K562 (cell line): Measurements from ENCODE around the gene CNGA1. TPM values are rescaled to one million over a fixed set of nuclear protein-coding genes. Genes with fewer than 3 reads are reported as not detected.

Source experiments
- ATAC-seq: fragments of 200-7000 bp; cut with Tn5 transposase; 3 replicates; pipeline ENCODE4 v1.9.1; 2020; ENCODE audit warnings: moderate library complexity
- BruUV-seq: library from RNA; stranded (reverse); fragments of 400-500 nt; replicated peaks from 2 replicates; lab custom pipeline; 2021; lab: Mats Ljungman, UMichigan
- CTCF ChIA-PET: fragments of 300-600 bp; formaldehyde crosslinking; extraction: SDS; loops from one replicate; lab custom pipeline; 2021; ENCODE audit warnings: low intra/inter-chr PET ratio; lab: Yijun Ruan, JAX
- POLR2A ChIA-PET: fragments of 300-600, 350-650 bp; sonication (Branson Sonifier 250); formaldehyde crosslinking; extraction: SDS; loops from one replicate; lab custom pipeline; 2021; ENCODE audit warnings: antibody characterized with exemption, inconsistent platforms; lab: Yijun Ruan, JAX
- DNase-seq, 4 experiments: peaks; one replicate each; pipeline versions ENCODE4 v3.0.0 to v3.0.0-alpha.2; 2011 to 2018; ENCODE audit warnings: low spot score in 3 of 4, mixed read lengths in 3 of 4; ENCODE audit errors: extremely low read depth in 1 of 4
- FAIRE-seq: peaks from 2 replicates; lab custom pipeline; 2011; peaks lifted over from hg19 to GRCh38; lab: Jason Lieb, UNC
- H2AFZ ChIP-seq: 2 replicates; pipeline ENCODE4 v1.6.0; 2011; ENCODE audit warnings: low read depth, low read length, control low read depth, inconsistent platforms
- H3K27ac ChIP-seq: fragments of 200-600 bp; 3 replicates; pipeline ENCODE4 v1.8.0; 2011; ENCODE audit warnings: low read depth, mild to moderate bottlenecking, control low read depth, inconsistent platforms, low read length, moderate library complexity, mixed read lengths; ENCODE audit errors: extremely low read depth
- H3K27me3 ChIP-seq, 2 experiments: fragments of 300-600 bp in 1 of 2; 2 replicates in 1 of 2; 3 replicates in 1 of 2; pipeline versions ENCODE4 v1.6.0 to v1.8.0; 2011; ENCODE audit warnings: inconsistent platforms in 2 of 2, low read length in 2 of 2, mild to moderate bottlenecking in 1 of 2, mixed read lengths in 1 of 2, moderate library complexity in 1 of 2; ENCODE audit not compliant: control insufficient read depth in 2 of 2, insufficient read depth in 2 of 2
- H3K36me3 ChIP-seq: fragments of 300-600 bp; 3 replicates; pipeline ENCODE4 v1.8.0; 2011; ENCODE audit warnings: mild to moderate bottlenecking, low read length, inconsistent platforms; ENCODE audit not compliant: control insufficient read depth, insufficient read depth
- H3K4me1 ChIP-seq, 2 experiments: fragments of 200-600 bp in 1 of 2; replicated peaks in 1 of 2; 2 replicates in 1 of 2; 3 replicates in 1 of 2; pipeline versions ENCODE4 v1.5.1 to v1.8.0; 2011; ENCODE audit warnings: inconsistent platforms in 2 of 2, low read length in 2 of 2, mild to moderate bottlenecking in 1 of 2, mixed read lengths in 1 of 2, moderate library complexity in 1 of 2; ENCODE audit not compliant: control insufficient read depth in 2 of 2, insufficient read depth in 2 of 2
- H3K4me2 ChIP-seq: 2 replicates; pipeline ENCODE4 v1.6.1; 2011; ENCODE audit warnings: low read length, control low read depth, inconsistent platforms, mixed read lengths; ENCODE audit not compliant: insufficient read depth
- H3K4me3 ChIP-seq: fragments of 200-600 bp; sonication (generic), shearing (Covaris generic); 2 replicates; pipeline ENCODE4 v1.5.1; 2016; ENCODE audit warnings: control low read depth, inconsistent platforms
- H3K79me2 ChIP-seq: fragments of 200-600 bp; 3 replicates; pipeline ENCODE4 v1.8.0; 2011; ENCODE audit warnings: low read length, inconsistent platforms; ENCODE audit not compliant: control insufficient read depth, insufficient read depth
- H3K9ac ChIP-seq, 2 experiments: 2 replicates each; pipeline versions ENCODE4 v1.6.0 to v1.6.1; 2011; ENCODE audit warnings: low read depth in 2 of 2, low read length in 2 of 2, control low read depth in 1 of 2, inconsistent platforms in 1 of 2, mild to moderate bottlenecking in 1 of 2, mixed read lengths in 1 of 2; ENCODE audit not compliant: insufficient read depth in 1 of 2
- H3K9me1 ChIP-seq: one replicate; pipeline ENCODE4 v1.6.0; 2011; ENCODE audit warnings: inconsistent platforms, mild to moderate bottlenecking, low read length, moderate library complexity; ENCODE audit not compliant: control insufficient read depth, insufficient read depth
- H3K9me3 ChIP-seq: replicated peaks from 2 replicates; pipeline ENCODE4 v1.5.1; 2011; ENCODE audit warnings: low read depth, low read length, inconsistent platforms; ENCODE audit not compliant: control insufficient read depth, insufficient read depth
- H4K20me1 ChIP-seq: replicated peaks from 2 replicates; pipeline ENCODE4 v1.6.1; 2011; ENCODE audit warnings: low read length, inconsistent platforms, mixed read lengths; ENCODE audit not compliant: control insufficient read depth, insufficient read depth
- CXXC5 ChIP-seq: fragments of 250-450 bp; sonication (Bioruptor Pico); IDR thresholded peaks from 2 replicates; pipeline ENCODE4 v1.8.0; 2022; ENCODE audit warnings: inconsistent platforms, mild to moderate bottlenecking, moderate library complexity
- DPF2 ChIP-seq: fragments of 450-650 bp; IDR thresholded peaks from 2 replicates; pipeline ENCODE4 v1.6.1; 2016
- GTF2E2 ChIP-seq: fragments of 200-800 bp; sonication (Bioruptor generic); IDR thresholded peaks from 2 replicates; pipeline ENCODE4 v1.6.1; 2016; ENCODE audit warnings: missing genetic modification characterization, missing compliant biosample characterization
- HMBOX1 ChIP-seq: sonication (generic); IDR thresholded peaks from 2 replicates; pipeline ENCODE4 v1.6.1; 2016
- MIER1 ChIP-seq: fragments of 450-650 bp; IDR thresholded peaks from 2 replicates; pipeline ENCODE4 v1.6.1; 2016; ENCODE audit warnings: antibody characterized with exemption, mild to moderate bottlenecking, low read depth
- MXI1 ChIP-seq: IDR thresholded peaks from 2 replicates; pipeline ENCODE4 v1.6.1; 2011; ENCODE audit warnings: low read depth, mild to moderate bottlenecking, improper control_type of control experiment, low read length
- NCOA2 ChIP-seq, 2 experiments: fragments of 450-650 bp; IDR thresholded peaks; 2 replicates each; pipeline ENCODE4 v1.6.1; 2018; ENCODE audit warnings: mild to moderate bottlenecking in 2 of 2, moderate library complexity in 1 of 2; ENCODE audit not compliant: partially characterized antibody in 2 of 2
- NFE2L1 ChIP-seq: fragments of 450-650 bp; IDR thresholded peaks from 2 replicates; pipeline ENCODE4 v1.6.1; 2016; ENCODE audit warnings: missing genetic modification characterization, low read depth, mild to moderate bottlenecking, missing compliant biosample characterization, moderate library complexity, borderline replicate concordance
- NR1H2 ChIP-seq: sonication (generic); formaldehyde crosslinking; IDR thresholded peaks from 2 replicates; pipeline ENCODE4 v1.4.0; 2020; ENCODE audit warnings: mild to moderate bottlenecking, missing genetic modification reagents
- NRF1 ChIP-seq, 2 experiments: fragments of 450-650 bp; IDR thresholded peaks in 1 of 2; conservative IDR thresholded peaks in 1 of 2; 2 replicates each; pipeline ENCODE4 v1.6.1; 2014; ENCODE audit warnings: mild to moderate bottlenecking in 2 of 2
- PTTG1 ChIP-seq: fragments of 450-650 bp; IDR thresholded peaks from 2 replicates; pipeline ENCODE4 v1.6.1; 2016; ENCODE audit warnings: low read depth, mild to moderate bottlenecking, missing genetic modification characterization, missing compliant biosample characterization
- SIN3A ChIP-seq, 2 experiments: fragments of 150-350 bp in 1 of 2; IDR thresholded peaks; 2 replicates each; pipeline ENCODE4 v1.6.1; 2011 to 2016; ENCODE audit warnings: borderline replicate concordance in 2 of 2, low read depth in 2 of 2, low read length in 2 of 2, mild to moderate bottlenecking in 2 of 2, moderate library complexity in 2 of 2; ENCODE audit not compliant: control insufficient read depth in 1 of 2
- ZBTB17 ChIP-seq: fragments of 450-650 bp; formaldehyde crosslinking; IDR thresholded peaks from 2 replicates; pipeline ENCODE4 v1.4.0; 2020; ENCODE audit warnings: mild to moderate bottlenecking
- ZNF146 ChIP-seq: IDR thresholded peaks from one replicate; pipeline ENCODE4 v1.6.1; 2018; ENCODE audit warnings: missing compliant biosample characterization; ENCODE audit not compliant: unreplicated experiment
- ZNF316 ChIP-seq: fragments of 450-650 bp; IDR thresholded peaks from 2 replicates; pipeline ENCODE4 v1.6.1; 2016
- ZNF699 ChIP-seq: fragments of 250-450 bp; sonication (Bioruptor Pico); IDR thresholded peaks from 2 replicates; pipeline ENCODE4 v1.8.0; 2021; ENCODE audit warnings: mild to moderate bottlenecking, moderate library complexity; ENCODE audit not compliant: insufficient replicate concordance
- WGBS: fragments of 100-300 bp; shearing (Covaris generic); methylation state at CpG from one replicate; pipeline ENCODE4 v1.1.6; 2016; ENCODE audit warnings: low coverage, mixed read lengths; ENCODE audit not compliant: insufficient coverage; ENCODE audit errors: missing lambda C conversion rate; 5-methylcytosine and 5-hydroxymethylcytosine counted together
- in situ Hi-C: fragments of 300-500 bp; cut with MboI; formaldehyde crosslinking; loops from 4 replicates; pipeline ENCODE4 v1.15.0; 2018; ENCODE audit warnings: inconsistent platforms, mixed read lengths
- intact Hi-C: fragments of 100-400 bp; cut with micrococcal nuclease; formaldehyde crosslinking; loops from 2 replicates; pipeline ENCODE4 v1.14.2; 2022
- polyA plus RNA-seq, 8 experiments: library from polyadenylated mRNA; depleted of rRNA in 4 of 8; stranded (reverse) in 5 of 8; unstranded in 3 of 8; fragments of >200 nt; fragmentation: Nextera tagmentation in 2 of 8; fragmentation: Illumina TruSeq in 1 of 8; extraction: Ambion mirVana in 2 of 8; extraction: Trizol in 1 of 8; gene quantifications; 2 replicates each; pipeline versions ENCODE4 v1.2.1 to v1.2.3, GENCODE V29; 2011 to 2014; ENCODE audit warnings: inconsistent platforms in 1 of 8, missing spikeins in 1 of 8
- total RNA-seq, 7 experiments: library from RNA; depleted of rRNA in 6 of 7; stranded (reverse); fragments of >200 nt in 6 of 7; fragmentation: Illumina TruSeq in 2 of 7; extraction: Trizol in 2 of 7; gene quantifications; 2 replicates each; pipeline versions ENCODE4 v1.2.1 to v1.2.3, GENCODE V29; 2011 to 2021; ENCODE audit warnings: low replicate concordance in 1 of 7

Gene CNGA1
- total and polyA plus RNA-seq, 9 of the 15 experiments (the other 6 are each of a cell fraction or from before 2014, with no cell fraction given) = 0.03 to 0.29 (median 0.04) TPM; not detected in 5

GRCh38 chr4:48030470-48030869 is 14.0 kb upstream of the CNGA1 start (continued):
- TF ChIP-seq NCOA2 (IDR thresholded peaks at IDR 0.05; ENCODE audit: partially characterized antibody in 2 of 2) (no peak), GTF2E2 (tag) (no peak), ZNF316 (no peak), DPF2 (no peak), ZNF146 (no peak)

- H2AFZ ChIP-seq = no peak overlapping the region
- H3K4me1 ChIP-seq = no peaks in the 10 kb centered on the region
- no peak for DNase-seq
- ChIA-PET POLR2A (interaction anchor here (1.1 kb wide), 1 partner anchor 10 kb away, joined by 6 read pairs; no protein-coding TSS in a partner anchor), CTCF (no interaction called here)
- no peaks in the 10 kb centered on the region for H3K36me3 ChIP-seq
- no peak overlapping the region for H3K9ac ChIP-seq
- peaks cover 0 to 7% of the 10 kb centered on the region in 2 experiments; a peak in 1 of 5 replicates for H3K27me3 ChIP-seq
- no peaks in the 10 kb centered on the region for H3K79me2 ChIP-seq
- TF ChIP-seq NFE2L1 = no peak
- in situ Hi-C loops = no loop called here
- no peak for ATAC-seq
- H3K27ac ChIP-seq = no peak overlapping the region
- no peak for FAIRE-seq
- intact Hi-C loops = no loop called here
- H3K9me1 ChIP-seq = no peaks in the 10 kb centered on the region
- 0% methylated on average over 2 of the region's 2 CpGs for WGBS
- H4K20me1 ChIP-seq = no peaks in the 10 kb centered on the region
- H3K4me3 ChIP-seq = no peak overlapping the region
- no peak overlapping the region for H3K4me2 ChIP-seq
- no peaks in the 10 kb centered on the region for H3K9me3 ChIP-seq
- no TSS peak for BruUV-seq
These were observed 12.2 kb upstream of the CNGA1 start for GRCh38 chr4:48028696-48029095.

GRCh38 chr4:48027653-48028052 is 11.2 kb upstream of the CNGA1 start:
- Histone ChIP-seq H3K36me3 (no peaks in the 10 kb centered on the region), H3K79me2 (no peaks in the 10 kb centered on the region), H3K9me3 (no peaks in the 10 kb centered on the region), H3K4me1 (no peaks in the 10 kb centered on the region), H3K27me3 (peaks cover 0 to 7% of the 10 kb centered on the region in 2 experiments; a peak in 1 of 5 replicates), H4K20me1 (no peaks in the 10 kb centered on the region), H3K9ac (no peak overlapping the region), H3K4me2 (no peak overlapping the region), H3K27ac (no peak overlapping the region), H3K4me3 (no peak overlapping the region), H3K9me1 (no peaks in the 10 kb centered on the region), H2AFZ (no peak overlapping the region)
- DNase-seq (no peak), FAIRE-seq (no peak), ATAC-seq (no peak)
- in situ Hi-C loops (no loop called here), intact Hi-C loops (no loop called here)
- no TSS peak for BruUV-seq
- ChIA-PET POLR2A (no interaction called here), CTCF (no interaction called here)
- TF ChIP-seq PTTG1 (no peak), ZNF146 (no peak), SIN3A (IDR thresholded peaks at IDR 0.05; ENCODE audit: borderline replicate concordance in 2 of 2, control insufficient read depth in 1 of 2, low read depth in 2 of 2, low read length in 2 of 2) (no peak), ZNF699 (CRISPR knock-in tag) (no peak), CXXC5 (CRISPR knock-in tag) (no peak), MIER1 (no peak), NR1H2 (no peak), HMBOX1 (no peak), MXI1 (no peak), ZBTB17 (CRISPR knock-in tag) (no peak), NRF1 (conservative IDR thresholded peaks at IDR 0.05 in 1 of 2, IDR thresholded peaks at IDR 0.05 in 1 of 2) (no peak)
